CD4-positive, alpha-beta T cell treated with Interleukin-21 for 1 hour (primary cell): Measurements from ENCODE around the gene LRP1B.
"Not testable (repeated sequence)": the region's sequence is repeated elsewhere in the genome, so short reads cannot be mapped to it uniquely, and the experiment has no call there.

ENCODE experiments used
- DNase-seq: peaks from one replicate; pipeline ENCODE4 v3.0.0-alpha.2; 2020

LRP1B gene

GRCh38 chr2:140565756-140566155 lies 1565.1 kb downstream of the LRP1B start:
- no peak for DNase-seq

DNA sequence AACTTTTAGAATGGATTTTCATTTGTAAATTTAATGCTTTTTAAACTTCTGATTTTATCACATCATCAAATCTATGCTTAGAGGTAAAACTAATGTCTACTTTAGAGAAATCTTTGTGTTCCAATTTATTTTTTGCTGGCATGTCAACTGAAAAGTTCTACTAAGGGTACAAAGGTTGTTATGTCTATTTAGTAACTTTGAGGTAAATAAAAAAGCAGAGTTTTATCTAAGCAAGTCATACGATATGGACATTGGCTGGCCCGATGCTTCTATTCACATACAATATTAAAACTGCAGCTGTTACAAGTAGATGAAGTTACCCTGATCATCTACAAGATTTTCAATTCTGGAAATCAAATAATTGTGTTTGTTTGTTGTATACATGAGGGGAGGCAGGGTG lies 1575.1 kb downstream of the LRP1B start:
- DNase-seq: no peak

DNA sequence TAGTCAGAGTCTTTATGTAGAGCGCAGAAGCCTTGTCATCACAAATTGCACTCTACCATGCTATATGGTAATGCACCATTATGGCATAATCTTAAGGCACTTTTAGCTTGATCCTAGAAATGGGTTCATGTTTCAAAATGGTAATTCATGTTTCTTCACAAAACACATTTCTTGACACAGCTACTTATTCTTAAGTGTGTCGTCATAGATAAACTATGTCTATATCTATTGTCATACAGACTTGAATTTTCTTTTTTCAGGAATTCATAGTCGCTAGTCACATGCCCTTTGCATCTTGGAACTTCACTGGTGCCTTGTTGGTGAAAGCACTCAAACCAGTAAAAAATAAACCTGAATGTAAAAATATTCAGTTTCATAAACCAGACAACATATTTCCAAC lies 1578.2 kb downstream of the LRP1B start:
- no peak for DNase-seq

DNA sequence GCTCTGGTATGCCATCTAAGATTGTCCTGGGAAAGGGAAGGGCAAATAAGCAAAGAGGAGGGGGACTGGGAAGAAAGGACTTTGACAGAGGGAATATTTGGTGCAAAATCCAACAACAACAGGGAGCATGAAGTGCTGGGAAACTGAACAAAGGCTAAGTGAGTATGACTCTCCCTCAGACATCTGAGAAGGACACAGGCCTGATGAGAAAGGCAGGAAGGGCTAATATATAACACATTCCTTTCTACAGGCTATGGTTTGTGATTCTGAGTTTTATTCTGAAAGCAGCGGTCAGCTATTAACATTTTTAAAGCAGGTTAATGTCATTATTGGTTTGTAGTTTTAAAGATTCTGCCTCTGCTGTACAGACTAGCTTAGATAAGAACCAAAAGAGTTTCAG lies 1579.5 kb downstream of the LRP1B start:
- DNase-seq: no peak

GRCh38 chr2:140550821-140551220 lies 1580.0 kb downstream of the LRP1B start:
- no peak for DNase-seq

GRCh38 chr2:140544769-140545168 lies 1586.0 kb downstream of the LRP1B start:
- not testable (repeated sequence) for DNase-seq

DNA sequence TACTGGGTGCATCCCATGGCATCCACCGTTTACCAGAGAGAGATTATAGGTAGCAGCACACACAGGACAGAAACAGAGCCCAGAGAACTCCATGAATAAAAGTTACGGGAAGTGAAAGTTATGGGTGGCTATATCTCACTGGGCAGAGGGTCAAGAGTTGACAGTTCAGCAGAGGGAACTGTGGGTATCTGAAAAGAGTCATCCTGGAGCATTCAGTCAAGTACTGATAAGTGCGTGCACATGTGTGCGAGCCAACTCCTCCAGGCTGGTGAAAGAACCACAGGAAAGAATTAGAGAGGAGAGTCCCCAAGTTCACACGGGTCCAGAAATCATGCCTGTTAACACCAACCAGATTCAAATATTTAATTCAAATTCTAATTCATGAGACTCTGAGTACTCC lies 1588.2 kb downstream of the LRP1B start:
- DNase-seq: no peak

DNA sequence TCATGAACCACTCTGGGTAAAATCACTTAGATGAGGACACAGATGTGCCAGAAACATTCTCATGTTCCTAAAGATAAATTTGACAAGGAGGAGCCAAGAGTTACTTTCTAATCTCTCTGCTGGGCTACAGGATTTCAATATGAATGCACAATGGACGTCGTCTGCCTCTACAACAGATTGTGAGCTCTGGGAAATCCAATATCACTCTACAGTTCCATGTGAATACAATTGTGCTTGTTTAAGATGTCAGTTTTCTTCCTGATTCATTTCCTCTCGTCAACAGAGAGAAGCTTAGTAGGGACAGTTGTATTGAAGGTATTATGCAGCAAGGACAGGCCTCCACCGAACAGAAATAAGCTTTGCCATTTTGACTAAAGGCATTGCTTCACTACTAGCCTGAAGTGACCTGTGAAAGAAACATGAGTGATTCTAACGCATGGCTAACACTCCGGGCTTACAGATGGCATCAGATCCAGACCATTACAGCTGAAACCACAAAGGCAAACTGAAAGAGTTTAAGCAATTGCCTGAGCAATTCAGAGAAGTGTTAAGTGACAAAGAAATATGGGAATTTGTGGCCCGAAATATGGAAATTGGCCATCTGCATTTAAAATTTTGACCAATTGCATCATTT lies 1591.5 kb downstream of the LRP1B start:
- DNase-seq: no peak

DNA sequence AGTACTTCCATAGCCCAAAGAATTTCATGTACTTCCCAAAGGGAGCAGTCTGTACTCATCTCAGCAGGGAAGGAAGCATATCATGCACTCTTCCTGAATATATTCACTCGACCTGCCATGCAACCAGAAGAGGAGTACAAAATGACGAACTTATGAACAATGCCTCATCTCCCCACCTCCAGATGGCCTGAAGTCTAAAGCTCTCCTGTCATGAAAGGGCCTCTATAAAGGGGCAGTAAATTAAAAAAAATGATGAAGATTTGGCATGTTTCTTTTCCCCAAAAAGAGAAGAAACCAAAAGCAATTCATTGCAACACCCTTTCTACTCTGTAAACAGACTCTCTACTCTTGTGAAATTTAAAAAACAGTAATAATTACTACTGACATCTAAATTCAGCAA lies 1601.1 kb downstream of the LRP1B start:
- no peak for DNase-seq

- no peak for DNase-seq
Observed at GRCh38 chr2:140528982-140529381, 1601.8 kb downstream of the LRP1B start.

DNA sequence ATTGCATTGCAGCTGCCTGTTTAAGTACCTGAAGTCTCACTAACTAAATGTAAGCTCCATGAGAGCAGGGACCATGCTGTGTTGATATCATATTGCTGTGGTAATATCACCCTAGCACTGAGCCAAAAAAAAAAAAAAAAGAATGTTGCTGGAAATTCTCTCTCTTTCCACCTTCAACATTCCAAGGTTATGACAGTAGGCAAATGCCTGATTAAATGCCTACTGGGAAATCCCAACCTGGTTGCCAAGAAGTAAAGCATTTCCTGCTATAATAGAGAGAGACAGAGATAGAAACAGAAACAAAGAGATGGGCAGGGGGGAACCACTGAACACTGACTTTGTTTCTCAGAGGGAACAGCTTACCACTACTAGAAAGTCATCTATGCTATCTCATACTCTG lies 1604.2 kb downstream of the LRP1B start:
- no peak for DNase-seq

DNA sequence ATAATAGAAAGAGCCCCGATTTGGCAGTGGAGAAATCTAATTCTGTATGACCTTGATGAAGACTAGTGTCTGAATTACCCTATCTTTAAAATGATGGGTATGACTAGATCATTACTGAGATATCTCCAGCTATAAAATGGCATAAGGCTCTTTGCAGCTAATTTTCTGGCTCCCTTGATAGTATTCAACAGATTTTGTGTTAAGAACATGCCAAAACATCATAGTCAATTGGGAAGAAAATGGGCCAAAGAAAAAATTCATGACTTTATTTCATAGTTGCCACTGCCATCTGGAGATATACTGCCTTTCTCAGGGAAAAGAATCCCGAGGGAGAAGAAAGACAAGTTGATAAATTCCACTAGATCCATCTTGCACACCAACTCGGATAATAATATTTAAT lies 1618.7 kb downstream of the LRP1B start:
- DNase-seq: no peak

GRCh38 chr2:140509765-140510164 lies 1621.1 kb downstream of the LRP1B start:
- no peak for DNase-seq

DNA sequence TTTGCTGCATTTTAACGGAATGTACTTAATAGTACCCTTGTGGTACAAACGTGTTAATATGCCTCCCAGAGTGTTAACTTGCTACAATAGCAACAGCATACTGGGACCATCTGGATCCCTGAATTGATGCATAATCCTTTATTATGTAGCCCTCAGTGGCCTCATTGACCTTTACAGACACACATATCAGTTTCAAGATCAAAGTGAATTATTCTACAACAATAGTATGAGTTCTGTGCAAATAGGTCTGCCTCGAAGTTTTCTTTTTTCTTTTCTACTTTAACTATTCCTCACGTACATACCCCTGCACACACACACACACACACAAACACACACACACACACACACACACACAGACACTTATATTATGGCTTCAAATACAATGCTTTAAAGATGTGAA lies 1622.1 kb downstream of the LRP1B start:
- DNase-seq: no peak

- DNase-seq: no peak
Observed at GRCh38 chr2:140506606-140507005, 1624.2 kb downstream of the LRP1B start.

- DNase-seq: no peak
Observed at GRCh38 chr2:140504601-140505000, 1626.2 kb downstream of the LRP1B start.

GRCh38 chr2:140502951-140503630 lies 1627.7 kb downstream of the LRP1B start:
- no peak for DNase-seq

DNA sequence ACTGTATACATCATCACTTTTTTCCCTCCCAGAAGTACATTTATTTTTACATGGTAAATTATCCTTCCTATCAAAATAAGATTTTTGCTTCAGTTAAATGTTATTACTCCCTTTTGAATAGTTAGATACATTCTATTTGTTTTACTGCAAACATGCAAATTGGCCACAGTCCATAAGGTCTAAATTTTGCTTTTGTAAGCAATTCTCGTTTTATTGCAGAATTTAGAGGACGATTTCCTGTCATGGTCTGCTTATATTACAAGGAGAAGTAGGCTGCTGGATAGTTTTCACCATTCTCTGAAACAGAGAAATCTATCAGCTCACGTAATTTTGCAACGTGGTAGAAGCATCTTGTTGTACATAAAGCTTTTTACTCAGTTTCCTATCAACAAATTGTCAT lies 1632.5 kb downstream of the LRP1B start:
- DNase-seq: no peak

GRCh38 chr2:140496714-140497113 lies 1634.1 kb downstream of the LRP1B start:
- DNase-seq: no peak

DNA sequence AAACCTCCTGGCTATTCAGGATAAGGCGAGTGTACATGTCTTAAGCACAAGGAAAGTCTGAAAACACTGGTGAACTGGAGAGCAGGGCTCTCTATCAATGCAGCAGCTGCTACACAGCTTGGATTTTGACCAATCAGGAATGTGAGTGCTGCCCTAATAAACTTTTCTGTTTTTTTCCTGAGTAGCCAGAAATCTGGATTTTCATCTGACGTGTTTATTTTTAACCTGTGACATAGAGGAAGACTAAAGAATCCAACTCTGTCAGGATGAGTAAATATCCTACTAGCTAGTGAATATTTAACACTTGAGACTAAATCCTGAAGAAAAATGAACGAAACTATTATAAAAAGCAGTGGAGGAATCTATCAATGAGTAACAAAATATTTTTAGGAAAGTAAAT lies 1638.9 kb downstream of the LRP1B start:
- no peak for DNase-seq

GRCh38 chr2:140489193-140489592 lies 1641.6 kb downstream of the LRP1B start:
- DNase-seq: no peak

GRCh38 chr2:140481136-140481535 lies 1649.7 kb downstream of the LRP1B start:
- no peak for DNase-seq

DNA sequence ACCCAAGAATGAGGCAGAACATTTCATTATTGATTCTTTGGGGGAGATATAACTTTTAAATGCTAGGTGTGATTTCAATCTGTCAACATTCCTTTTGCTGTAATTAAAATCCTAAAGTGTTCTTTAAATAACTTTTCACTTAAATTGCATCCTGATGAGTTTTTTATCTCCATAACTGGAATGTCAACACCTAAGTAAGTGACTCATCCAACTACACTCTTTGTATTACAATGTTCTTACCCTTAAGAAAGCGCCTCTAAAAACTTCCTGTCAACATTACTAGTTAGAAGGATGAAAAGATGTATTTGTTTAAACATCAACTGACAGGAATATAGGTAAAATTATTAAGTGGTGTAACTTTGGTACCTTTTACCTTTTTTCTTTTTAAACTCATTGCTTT lies 1657.0 kb downstream of the LRP1B start:
- no peak for DNase-seq

DNA sequence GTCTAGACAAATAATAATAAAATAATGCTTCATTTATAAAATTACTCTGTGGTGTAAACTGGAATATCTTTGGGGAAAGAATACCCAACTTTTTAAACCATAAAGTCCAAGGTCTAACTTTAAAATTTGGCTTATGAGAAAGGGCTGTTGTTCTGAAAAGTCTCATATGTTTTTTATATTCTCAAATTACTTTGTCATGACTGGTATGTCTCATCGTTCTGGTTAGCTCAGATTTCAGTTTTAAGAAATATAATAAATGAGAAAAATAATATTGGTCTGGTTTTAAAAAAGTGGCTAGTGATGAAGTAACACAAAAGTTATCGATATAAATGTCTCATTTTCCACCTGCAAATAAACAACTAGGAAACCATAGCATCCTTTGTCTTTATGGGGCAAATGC lies 1658.1 kb downstream of the LRP1B start:
- DNase-seq: no peak

GRCh38 chr2:140465301-140465700 lies 1665.5 kb downstream of the LRP1B start:
- no peak for DNase-seq
